ENCODE data around the gene UBAC2.

UBAC2 gene

GRCh38 chr13:99298056-99298455, 97.4 kb downstream of the UBAC2 start:
- H3K27ac ChIP-seq, result no peak overlapping the region
- TF ChIP-seq ZFX (IDR thresholded peaks at IDR 0.05), result no peak
- no peak for TF ChIP-seq CTCF (conservative IDR thresholded peaks at IDR 0.05)

- no peak overlapping the region for H3K27ac ChIP-seq
- TF ChIP-seq ZFX (IDR thresholded peaks at IDR 0.05) (no peak), CTCF (conservative IDR thresholded peaks at IDR 0.05) (no peak)
Observed at GRCh38 chr13:99299256-99299919, 98.7 kb downstream of the UBAC2 start.

GRCh38 chr13:99299920-99300341, 99.3 kb downstream of the UBAC2 start:
- TF ChIP-seq ZFX (IDR thresholded peaks at IDR 0.05) (no peak), CTCF (conservative IDR thresholded peaks at IDR 0.05) (no peak)
- no peak overlapping the region for H3K27ac ChIP-seq

GRCh38 chr13:99301056-99301838, 100.6 kb downstream of the UBAC2 start:
- no peak overlapping the region for H3K27ac ChIP-seq
- TF ChIP-seq ZFX (IDR thresholded peaks at IDR 0.05), result no peak
- TF ChIP-seq CTCF (conservative IDR thresholded peaks at IDR 0.05), result no peak

- no peak overlapping the region for H3K27ac ChIP-seq
- no peak for TF ChIP-seq ZFX (IDR thresholded peaks at IDR 0.05)
- no peak for TF ChIP-seq CTCF (conservative IDR thresholded peaks at IDR 0.05)
Observed at GRCh38 chr13:99301913-99302636, 101.4 kb downstream of the UBAC2 start.

GRCh38 chr13:99302637-99303505, 102.2 kb downstream of the UBAC2 start:
- TF ChIP-seq ZFX (IDR thresholded peaks at IDR 0.05), result no peak
- TF ChIP-seq CTCF (conservative IDR thresholded peaks at IDR 0.05), result no peak
- H3K27ac ChIP-seq, result no peak overlapping the region
